GM18507 (cell line): Measurements from ENCODE around the gene ZNF440.
"Not testable (repeated sequence)": the region's sequence is repeated elsewhere in the genome, so short reads cannot be mapped to it uniquely, and the experiment has no call there.

Source experiments
- DNase-seq: peaks from one replicate; pipeline ENCODE4 v3.0.0; 2011; ENCODE audit warnings: low read depth; ENCODE audit not compliant: insufficient read length; ENCODE audit errors: extremely low spot score
- FAIRE-seq: peaks from 2 replicates; lab custom pipeline; 2011; peaks lifted over from hg19 to GRCh38; lab: Jason Lieb, UNC

Gene ZNF440

GRCh38 chr19:11879687-11880266 lies 65.7 kb downstream of the ZNF440 start:
- not testable (repeated sequence) for DNase-seq, FAIRE-seq

GRCh38 chr19:11880598-11880997 lies 66.5 kb downstream of the ZNF440 start:
- DNase-seq, result no peak
- no peak for FAIRE-seq

- peak; percentile 53 for FAIRE-seq
- no peak for DNase-seq
Measured at GRCh38 chr19:11881151-11881800, 67.2 kb downstream of the ZNF440 start.

- DNase-seq, result no peak
- FAIRE-seq, result no peak
Measured at GRCh38 chr19:11882606-11883005, 68.5 kb downstream of the ZNF440 start.
